ENCODE measurements around the gene TRPM8.
"Not testable (repeated sequence)": the region's sequence is repeated elsewhere in the genome, so short reads cannot be mapped to it uniquely, and the experiment has no call there.

TRPM8 gene

GRCh38 chr2:233917116-233917515 is at the start of gene TRPM8:
Gene TRPM8 (plus strand): TSS chr2:233917373. CDS start chr2:233926538, 9,165 bp downstream.
- DNase-seq: no peak

- DNase-seq: peak in 1 of 2 donors; percentile 3
Observed at GRCh38 chr2:233867993-233868532, 49.1 kb upstream of the TRPM8 start, which contains the start of gene MSL3B. Gene MSL3B (minus strand): TSS chr2:233868386.

- DNase-seq: no peak
Observed at GRCh38 chr2:233871432-233871831, 45.7 kb upstream of the TRPM8 start.

- not testable (repeated sequence) for DNase-seq
Observed at GRCh38 chr2:233872125-233872524, 45.0 kb upstream of the TRPM8 start.

GRCh38 chr2:233882353-233882752 is 34.8 kb upstream of the TRPM8 start:
- no peak for DNase-seq

GRCh38 chr2:233892793-233893192 is 24.4 kb upstream of the TRPM8 start:
- no peak for DNase-seq

GRCh38 chr2:233896253-233896652 is 20.9 kb upstream of the TRPM8 start:
- not testable (repeated sequence) for DNase-seq

- DNase-seq: no peak
Observed at GRCh38 chr2:233901367-233901766, 15.8 kb upstream of the TRPM8 start.

GRCh38 chr2:233901884-233902283 is 15.3 kb upstream of the TRPM8 start:
- DNase-seq: no peak

- no peak for DNase-seq
Observed at GRCh38 chr2:233905945-233906344, 11.2 kb upstream of the TRPM8 start.

GRCh38 chr2:233907627-233908026 is 9.5 kb upstream of the TRPM8 start:
- no peak for DNase-seq

- DNase-seq: no peak
Observed at GRCh38 chr2:233912691-233913423, 4.3 kb upstream of the TRPM8 start.

GRCh38 chr2:233915128-233915527 is 2.0 kb upstream of the TRPM8 start:
- DNase-seq: no peak

- no peak for DNase-seq
Observed at GRCh38 chr2:233919319-233919718, 2.1 kb downstream of the TRPM8 start.

- no peak for DNase-seq
Observed at GRCh38 chr2:233919938-233920337, 2.8 kb downstream of the TRPM8 start.

GRCh38 chr2:233922471-233922870 is 5.3 kb downstream of the TRPM8 start:
- DNase-seq: no peak

- DNase-seq: no peak
Observed at GRCh38 chr2:233925402-233925801, 8.2 kb downstream of the TRPM8 start.

GRCh38 chr2:233926806-233927205 is 9.6 kb downstream of the TRPM8 start:
- DNase-seq: no peak

- no peak for DNase-seq
Observed at GRCh38 chr2:233928594-233929351, 11.6 kb downstream of the TRPM8 start.

GRCh38 chr2:233929352-233930022 is 12.3 kb downstream of the TRPM8 start:
- DNase-seq: no peak

GRCh38 chr2:233934524-233934923 is 17.4 kb downstream of the TRPM8 start:
- DNase-seq: no peak

- DNase-seq: no peak
Observed at GRCh38 chr2:233935426-233935825, 18.3 kb downstream of the TRPM8 start.

- no peak for DNase-seq
Observed at GRCh38 chr2:233936089-233936488, 18.9 kb downstream of the TRPM8 start.

Measured in hippocampal formation (tissue), 2 donors.